ENCODE measurements around the gene PATJ. TPM values are rescaled to one million over a fixed set of nuclear protein-coding genes. Genes with fewer than 3 reads are reported as not detected.

Gene PATJ
- total and polyA plus RNA-seq, 2 experiments from 2014 or later = 35.3 to 68.4 TPM

- ATAC-seq = no peak
- no peaks in the 10 kb centered on the region for H3K9me2 ChIP-seq (ENCODE audit: insufficient read depth)
- no peaks in the 10 kb centered on the region for H3K27me3 Mint-ChIP-seq (ENCODE audit: insufficient read depth, low read depth, poor library complexity)
- H3K4me3 ChIP-seq = no peak overlapping the region
- no peak overlapping the region for H3K4me2 ChIP-seq
- no peaks in the 10 kb centered on the region for H3K4me1 ChIP-seq (ENCODE audit: insufficient read depth)
- H4K20me1 ChIP-seq (replicated peaks; ENCODE audit: insufficient read depth) = no peaks in the 10 kb centered on the region
- TF ChIP-seq CREB1 (CRISPR knock-in tag; IDR thresholded peaks at IDR 0.05; ENCODE audit: low read depth) (no peak), ZNF114 (CRISPR knock-in tag; IDR thresholded peaks at IDR 0.05) (no peak), ETS1 (IDR thresholded peaks at IDR 0.05) (no peak), STAT1 (IDR thresholded peaks at IDR 0.05; ENCODE audit: unreplicated experiment) (no peak), EZH2phosphoT487 (IDR thresholded peaks at IDR 0.05; ENCODE audit: unreplicated experiment) (no peak), JUNB (IDR thresholded peaks at IDR 0.05; ENCODE audit: unreplicated experiment) (no peak), ZNF462 (CRISPR knock-in tag; IDR thresholded peaks at IDR 0.05) (no peak), POLR2AphosphoS5 (IDR thresholded peaks at IDR 0.05; ENCODE audit: low read depth) (no peak), EZH2 (IDR thresholded peaks at IDR 0.05; ENCODE audit: low read depth, unreplicated experiment) (no peak), CTCF (conservative IDR thresholded peaks at IDR 0.05; ENCODE audit: low read depth in 2 of 2) (no peak), ZNF331 (CRISPR knock-in tag; IDR thresholded peaks at IDR 0.05; ENCODE audit: low read depth) (no peak), REST (IDR thresholded peaks at IDR 0.05; ENCODE audit: unreplicated experiment) (no peak), NANOG (IDR thresholded peaks at IDR 0.05; ENCODE audit: borderline replicate concordance) (no peak)
- no peaks in the 10 kb centered on the region for H3F3A ChIP-seq (replicated peaks; ENCODE audit: low read depth)
- H3K4me3 Mint-ChIP-seq = no peak overlapping the region
- no peaks in the 10 kb centered on the region for H3K36me3 ChIP-seq (ENCODE audit: insufficient read depth)
- no peaks in the 10 kb centered on the region for H3K27me3 ChIP-seq (ENCODE audit: insufficient read depth)
- no peaks in the 10 kb centered on the region for H3K79me2 ChIP-seq (replicated peaks; ENCODE audit: insufficient read depth)
- no peak overlapping the region for H3K27ac Mint-ChIP-seq
- H3K36me3 Mint-ChIP-seq (ENCODE audit: low read depth) = peaks cover under 1% of the 10 kb centered on the region; the same call in 1 of the 3 replicates
- H3K9me3 Mint-ChIP-seq = no peaks in the 10 kb centered on the region
- no peak overlapping the region for H3K27ac ChIP-seq (ENCODE audit: low read depth)
- H2AFZ ChIP-seq = no peak overlapping the region
- peaks cover 15% of the 10 kb centered on the region for H3K4me1 Mint-ChIP-seq
- no peak for DNase-seq (ENCODE audit: low spot score)
These were observed 349.8 kb downstream of the PATJ start for GRCh38 chr1:62092110-62092509.
